ENCODE data around the gene MYLK. TPM values are rescaled to one million over a fixed set of nuclear protein-coding genes. Genes with fewer than 3 reads are reported as not detected.

The MYLK gene
- total and polyA plus RNA-seq, 10 of the 15 experiments (the other 5 are each of a cell fraction or from before 2014, with no cell fraction given) = 0.04 to 1.6 (median 0.42) TPM; not detected in 1

DNA sequence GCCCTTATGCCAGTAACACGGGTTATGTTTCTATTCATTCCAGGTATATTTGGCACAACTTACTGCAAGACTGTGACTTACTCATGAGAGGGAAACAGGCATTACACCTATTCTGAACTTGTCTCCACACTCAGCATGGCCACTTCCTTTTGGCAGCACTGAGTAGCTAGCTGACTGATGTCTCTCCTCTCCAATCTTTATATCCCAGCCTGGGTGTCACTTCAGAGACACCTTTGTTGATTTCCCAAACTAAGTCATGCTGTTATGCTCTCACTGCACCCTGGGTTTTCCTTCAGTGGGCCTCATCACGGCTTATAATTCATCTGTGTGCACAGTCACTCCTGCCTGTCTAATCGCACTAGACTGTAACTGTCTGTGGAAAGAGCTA is 114.8 kb downstream of the MYLK start:
- intact Hi-C loops (cut with micrococcal nuclease; ENCODE audit: unreplicated experiment) (no loop called here), in situ Hi-C loops (cut with MboI) (no loop called here)
- Histone ChIP-seq H3K9ac (ENCODE audit: control insufficient read depth, insufficient read depth, low read length) (no peak overlapping the region), H3K36me3 (ENCODE audit: control insufficient read depth in 2 of 2, insufficient read depth in 2 of 2, low read length in 1 of 2) (no peaks in the 10 kb centered on the region), H3K9me3 (replicated peaks; ENCODE audit: control insufficient read depth, insufficient read depth, low read length) (no peaks in the 10 kb centered on the region), H3K4me3 (no peak overlapping the region), H3K79me2 (ENCODE audit: control insufficient read depth, insufficient read depth, low read length) (no peaks in the 10 kb centered on the region), H3K4me1 (ENCODE audit: control insufficient read depth, insufficient read depth, low read length) (no peaks in the 10 kb centered on the region), H2AFZ (ENCODE audit: control insufficient read depth, low read depth, low read length) (no peak overlapping the region), H3K27ac (ENCODE audit: control insufficient read depth, insufficient read depth) (no peak overlapping the region), H3K4me2 (ENCODE audit: control insufficient read depth, insufficient read depth) (no peak overlapping the region), H4K20me1 (ENCODE audit: control insufficient read depth, insufficient read depth) (no peaks in the 10 kb centered on the region), H3K27me3 (replicated peaks in 1 of 2; ENCODE audit: control insufficient read depth in 2 of 2, insufficient read depth in 2 of 2, low read length in 1 of 2) (no peaks in the 10 kb centered on the region; a peak in 2 of 4 replicates)
- BruUV-seq (replicated peaks) = no TSS peak
- ChIA-PET POLR2A (no interaction called here), SMC1A (ENCODE audit: uncharacterized antibody, unreplicated experiment) (no interaction called here), RAD21 (ENCODE audit: unreplicated experiment) (no interaction called here), CTCF (no interaction called here)
- WGBS (ENCODE audit: insufficient coverage, insufficient replicate concordance, low lambda C conversion rate, missing lambda C conversion rate) = 30% methylated on average over 3 of the region's 3 CpGs
- no peak for TF ChIP-seq MEF2A (IDR thresholded peaks at IDR 0.05; ENCODE audit: insufficient read depth, low read depth, low read length)
- no peak for TF ChIP-seq BRCA1 (IDR thresholded peaks at IDR 0.05; ENCODE audit: low read depth, low read length)
- TF ChIP-seq FOXM1 (IDR thresholded peaks at IDR 0.05; ENCODE audit: low read depth, low read length) = no peak
- TF ChIP-seq NFYB (IDR thresholded peaks at IDR 0.05; ENCODE audit: insufficient read depth, low read depth, low read length) = no peak
- TF ChIP-seq CREM (IDR thresholded peaks at IDR 0.05; ENCODE audit: low read depth) = no peak
- TF ChIP-seq ZNF207 (IDR thresholded peaks at IDR 0.05; ENCODE audit: borderline replicate concordance) = no peak
- no peak for TF ChIP-seq YY1 (IDR thresholded peaks at IDR 0.05; ENCODE audit: low read depth, low read length)
- no peak for TF ChIP-seq SUPT20H (IDR thresholded peaks at IDR 0.05; ENCODE audit: borderline replicate concordance, control insufficient read depth, low read depth, low read length)
- TF ChIP-seq ZNF384 (IDR thresholded peaks at IDR 0.05; ENCODE audit: borderline replicate concordance, low read depth, low read length) = no peak
- DNase-seq (ENCODE audit: low read depth, low spot score) = no peak
- no peak for FAIRE-seq
- ATAC-seq = no peak
